Measurements from ENCODE around the gene ULK4. TPM values are rescaled to one million over a fixed set of nuclear protein-coding genes. Genes with fewer than 3 reads are reported as not detected.
"Not testable (repeated sequence)": the region's sequence is repeated elsewhere in the genome, so short reads cannot be mapped to it uniquely, and the experiment has no call there.

ULK4 gene
- total RNA-seq, 1 donor from 2014 or later: 18.4 TPM

GRCh38 chr3:41872157-41872556, 89.7 kb downstream of the ULK4 start:
- DNase-seq (ENCODE audit: low spot score): no peak

- no peak for DNase-seq (ENCODE audit: low spot score)
These were observed 94.4 kb downstream of the ULK4 start for GRCh38 chr3:41867533-41867932.

- DNase-seq (ENCODE audit: low spot score): no peak
These were observed 95.6 kb downstream of the ULK4 start for GRCh38 chr3:41866298-41866697.

- DNase-seq (ENCODE audit: low spot score): no peak
These were observed 98.9 kb downstream of the ULK4 start for GRCh38 chr3:41863024-41863423.

- not testable (repeated sequence) for DNase-seq (ENCODE audit: low spot score)
These were observed 101.4 kb downstream of the ULK4 start for GRCh38 chr3:41860489-41860888.

GRCh38 chr3:41854956-41855355, 106.9 kb downstream of the ULK4 start:
- no peak for DNase-seq (ENCODE audit: low spot score)

GRCh38 chr3:41853540-41854196, 108.2 kb downstream of the ULK4 start:
- no peak for DNase-seq (ENCODE audit: low spot score)

- no peak for DNase-seq (ENCODE audit: low spot score)
These were observed 112.9 kb downstream of the ULK4 start for GRCh38 chr3:41848753-41849574.

GRCh38 chr3:41847679-41848078, 114.2 kb downstream of the ULK4 start:
- no peak for DNase-seq (ENCODE audit: low spot score)

- no peak for DNase-seq (ENCODE audit: low spot score)
These were observed 115.1 kb downstream of the ULK4 start for GRCh38 chr3:41846850-41847249.

- no peak for DNase-seq (ENCODE audit: low spot score)
These were observed 116.1 kb downstream of the ULK4 start for GRCh38 chr3:41845826-41846225.

GRCh38 chr3:41844256-41844655, 117.6 kb downstream of the ULK4 start:
- DNase-seq (ENCODE audit: low spot score): not testable (repeated sequence)

- not testable (repeated sequence) for DNase-seq (ENCODE audit: low spot score)
These were observed 120.8 kb downstream of the ULK4 start for GRCh38 chr3:41840936-41841668.

GRCh38 chr3:41836360-41837134, 125.4 kb downstream of the ULK4 start:
- DNase-seq (ENCODE audit: low spot score): no peak

- DNase-seq (ENCODE audit: low spot score): no peak
These were observed 128.3 kb downstream of the ULK4 start for GRCh38 chr3:41833628-41834027.

- no peak for DNase-seq (ENCODE audit: low spot score)
These were observed 142.7 kb downstream of the ULK4 start for GRCh38 chr3:41819236-41819635.

GRCh38 chr3:41808618-41809017, 153.3 kb downstream of the ULK4 start:
- DNase-seq (ENCODE audit: low spot score): no peak

- no peak for DNase-seq (ENCODE audit: low spot score)
These were observed 153.8 kb downstream of the ULK4 start for GRCh38 chr3:41808152-41808551.

- DNase-seq (ENCODE audit: low spot score): no peak
These were observed 166.9 kb downstream of the ULK4 start for GRCh38 chr3:41794748-41795589.

GRCh38 chr3:41792806-41793205, 169.1 kb downstream of the ULK4 start:
- no peak for DNase-seq (ENCODE audit: low spot score)

- no peak for DNase-seq (ENCODE audit: low spot score)
These were observed 192.8 kb downstream of the ULK4 start for GRCh38 chr3:41769106-41769505.
